Activated CD8-positive, alpha-beta memory T cell treated with anti-CD3 and anti-CD28 coated beads, Interleukin-2, amount 10 ng/mL, durations not matched to agents 7 days and 5 days (primary cell): ENCODE results near the gene PPP2R5C. TPM values are rescaled to one million over a fixed set of nuclear protein-coding genes. Genes with fewer than 3 reads are reported as not detected.

Source experiments
- ATAC-seq: fragments of 150-1000 bp; cut with Tn5 transposase; one replicate; pipeline ENCODE4 v1.10.0; 2021; ENCODE audit warnings: moderate library complexity
- CTCF ChIA-PET: fragments of 350-600 bp; sonication (Branson Sonifier 250); formaldehyde crosslinking; loops from one replicate; lab custom pipeline; 2021; ENCODE audit warnings: antibody characterized with exemption; lab: Charles Lee
- DNase-seq: peaks from one replicate; pipeline ENCODE4 v3.0.0-alpha.2; 2020
- H3K27ac Mint-ChIP-seq: one replicate; pipeline ENCODE4 v1.8.0; 2021; ENCODE audit warnings: mild to moderate bottlenecking, mixed read lengths
- H3K27me3 Mint-ChIP-seq: one replicate; pipeline ENCODE4 v1.8.0; 2021; ENCODE audit warnings: mixed read lengths
- H3K36me3 Mint-ChIP-seq: one replicate; pipeline ENCODE4 v1.8.0; 2021; ENCODE audit warnings: mild to moderate bottlenecking, mixed read lengths
- H3K4me1 Mint-ChIP-seq: one replicate; pipeline ENCODE4 v1.8.0; 2021; ENCODE audit warnings: mixed read lengths
- H3K4me3 Mint-ChIP-seq: one replicate; pipeline ENCODE4 v1.8.0; 2021; ENCODE audit warnings: mild to moderate bottlenecking, moderate library complexity, mixed read lengths
- H3K9me3 Mint-ChIP-seq: one replicate; pipeline ENCODE4 v1.8.0; 2022; ENCODE audit warnings: low read depth, mixed read lengths
- total RNA-seq, 2 experiments: library from RNA; stranded (reverse); gene quantifications; one replicate each; pipeline ENCODE4 v1.2.3, GENCODE V29; 2021

Gene PPP2R5C
- total RNA-seq, 2 experiments from 2014 or later: 213 to 234 TPM

DNA sequence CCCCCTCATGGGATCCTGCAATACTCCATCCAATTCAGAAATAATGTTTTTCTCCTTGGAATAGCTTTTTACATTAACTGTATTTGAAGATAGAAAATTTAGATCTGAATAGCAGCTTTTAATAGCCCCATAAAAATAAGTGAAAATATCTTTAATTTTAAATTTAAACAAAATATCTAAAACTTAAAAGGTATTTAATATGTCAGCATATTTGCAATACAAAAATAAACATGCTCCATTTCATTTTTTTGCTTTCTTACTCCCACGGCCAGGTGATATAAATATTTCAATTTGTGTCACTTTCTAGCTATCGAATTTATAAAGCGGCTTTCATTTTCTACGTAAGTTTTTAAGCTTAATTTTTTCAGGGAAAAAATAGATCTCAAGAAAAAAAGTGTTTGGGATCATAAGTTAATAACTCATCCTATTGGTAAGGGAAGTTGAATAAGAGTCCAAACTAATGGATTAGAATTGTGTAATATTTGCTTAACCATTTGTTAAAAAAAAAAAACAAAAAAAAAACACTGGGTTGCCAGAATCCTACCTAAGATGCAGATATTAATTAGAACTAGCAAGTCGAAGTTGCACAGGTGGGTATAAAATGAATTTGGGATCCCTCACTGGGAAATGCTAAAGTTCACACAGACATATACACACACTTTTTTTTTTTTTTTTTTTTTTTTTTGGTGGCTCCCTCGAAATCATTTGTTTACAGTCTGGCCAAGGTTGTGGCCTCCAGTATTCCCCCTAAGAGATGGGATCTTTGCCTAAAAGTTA, 47.6 kb downstream of the PPP2R5C start:
- DNase-seq (no peak), ATAC-seq (no peak)
- CTCF ChIA-PET: interaction anchor here (0.7 to 9.6 kb wide), 16 partner anchors 8 to 205 kb away, joined by 3 to 76 read pairs (median 4); no protein-coding TSS in a partner anchor
- Mint-ChIP-seq H3K9me3 (no peaks in the 10 kb centered on the region), H3K4me1 (peaks cover 32% of the 10 kb centered on the region), H3K36me3 (peaks cover 18% of the 10 kb centered on the region), H3K27me3 (no peaks in the 10 kb centered on the region), H3K27ac (peak overlapping the region; percentile 95), H3K4me3 (peak overlapping the region; percentile 87)

DNA sequence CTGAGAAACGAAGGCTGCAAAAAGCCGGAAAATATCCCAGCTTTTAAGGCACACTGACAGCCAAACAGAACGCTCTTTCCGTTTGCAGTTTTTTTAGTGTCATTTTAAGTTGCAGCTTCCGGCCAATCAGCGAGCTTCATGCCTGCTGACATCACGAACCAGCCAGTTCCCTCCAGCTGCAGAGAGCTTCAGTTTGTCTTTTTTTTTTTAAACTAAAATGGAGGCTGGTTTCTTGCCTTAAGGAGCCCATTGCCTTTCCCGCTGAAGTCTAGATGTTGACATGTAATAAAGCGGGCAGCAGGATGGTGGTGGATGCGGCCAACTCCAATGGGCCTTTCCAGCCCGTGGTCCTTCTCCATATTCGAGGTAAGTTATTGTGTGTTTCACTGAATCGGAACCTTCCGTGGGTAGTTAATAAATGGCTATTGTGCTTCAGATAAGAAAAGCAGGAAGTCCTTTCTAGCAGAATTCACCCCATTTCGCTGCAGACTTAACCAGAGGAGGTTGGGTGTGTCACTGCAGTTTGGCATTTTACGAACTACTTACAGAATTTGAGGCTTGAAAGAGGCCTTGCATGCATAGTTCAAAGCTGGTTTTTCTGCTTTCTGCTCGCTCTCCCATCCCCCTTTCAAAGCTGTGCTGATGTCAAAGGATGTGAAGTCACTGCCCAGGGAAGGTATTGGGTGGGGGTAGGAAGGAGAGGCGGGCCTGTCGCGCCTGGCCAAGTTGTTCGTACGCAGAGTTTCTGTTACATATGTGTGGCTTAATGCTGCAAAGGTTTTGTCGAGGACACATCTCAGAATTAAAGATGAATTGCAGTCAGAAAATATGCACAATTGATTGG, 48.4 kb downstream of the PPP2R5C start:
- Mint-ChIP-seq H3K27ac (peak overlapping the region; percentile 95), H3K27me3 (no peaks in the 10 kb centered on the region), H3K4me1 (peaks cover 40% of the 10 kb centered on the region), H3K36me3 (peaks cover 23% of the 10 kb centered on the region), H3K4me3 (peak overlapping the region; percentile 87), H3K9me3 (no peaks in the 10 kb centered on the region)
- peak; percentile 88 for ATAC-seq
- CTCF ChIA-PET: interaction anchor here (0.6 to 9.6 kb wide), 17 partner anchors 8 to 228 kb away, joined by 3 to 76 read pairs (median 4); no protein-coding TSS in a partner anchor
- peak; percentile 94 for DNase-seq

GRCh38 chr14:101810897-101811621, 49.5 kb downstream of the PPP2R5C start:
- Mint-ChIP-seq H3K36me3 (peaks cover 32% of the 10 kb centered on the region), H3K9me3 (no peaks in the 10 kb centered on the region), H3K4me3 (peak overlapping the region; percentile 87), H3K4me1 (peaks cover 52% of the 10 kb centered on the region), H3K27me3 (no peaks in the 10 kb centered on the region), H3K27ac (peak overlapping the region; percentile 95)
- DNase-seq: no peak
- CTCF ChIA-PET: interaction anchor here (1.1 to 9.6 kb wide), 4 partner anchors 8 to 104 kb away, joined by 7 to 76 read pairs (median 16); no protein-coding TSS in a partner anchor
- no peak for ATAC-seq

- Mint-ChIP-seq H3K36me3 (peaks cover 36% of the 10 kb centered on the region), H3K9me3 (no peaks in the 10 kb centered on the region), H3K27me3 (no peaks in the 10 kb centered on the region), H3K27ac (peak overlapping the region; percentile 89), H3K4me1 (peaks cover 59% of the 10 kb centered on the region), H3K4me3 (peak overlapping the region; percentile 87)
- DNase-seq (no peak), ATAC-seq (no peak)
- CTCF ChIA-PET: interaction anchor here (2.2 to 9.6 kb wide), 2 partner anchors 13 to 105 kb away, joined by 7 to 76 read pairs; no protein-coding TSS in a partner anchor
Measured at GRCh38 chr14:101812071-101812470, 50.6 kb downstream of the PPP2R5C start.

- DNase-seq (no peak), ATAC-seq (no peak)
- Mint-ChIP-seq H3K4me1 (peaks cover 68% of the 10 kb centered on the region), H3K9me3 (no peaks in the 10 kb centered on the region), H3K27me3 (no peaks in the 10 kb centered on the region), H3K4me3 (peak overlapping the region; percentile 87), H3K36me3 (peaks cover 41% of the 10 kb centered on the region), H3K27ac (peak overlapping the region; percentile 89)
- CTCF ChIA-PET: interaction anchor here (1.8 to 9.6 kb wide), 2 partner anchors 12 to 43 kb away, joined by 6 to 76 read pairs; no protein-coding TSS in a partner anchor
Measured at GRCh38 chr14:101813171-101813759, 51.8 kb downstream of the PPP2R5C start.

- Mint-ChIP-seq H3K27ac (peak overlapping the region; percentile 89), H3K9me3 (no peaks in the 10 kb centered on the region), H3K27me3 (no peaks in the 10 kb centered on the region), H3K4me1 (peaks cover 70% of the 10 kb centered on the region), H3K4me3 (peak overlapping the region; percentile 87), H3K36me3 (peaks cover 41% of the 10 kb centered on the region)
- no peak for DNase-seq
- no peak for ATAC-seq
- CTCF ChIA-PET: interaction anchor here (1.4 to 9.6 kb wide), 3 partner anchors 10 to 43 kb away, joined by 3 to 76 read pairs (median 6); no protein-coding TSS in a partner anchor
Measured at GRCh38 chr14:101813833-101814232, 52.3 kb downstream of the PPP2R5C start.

DNA sequence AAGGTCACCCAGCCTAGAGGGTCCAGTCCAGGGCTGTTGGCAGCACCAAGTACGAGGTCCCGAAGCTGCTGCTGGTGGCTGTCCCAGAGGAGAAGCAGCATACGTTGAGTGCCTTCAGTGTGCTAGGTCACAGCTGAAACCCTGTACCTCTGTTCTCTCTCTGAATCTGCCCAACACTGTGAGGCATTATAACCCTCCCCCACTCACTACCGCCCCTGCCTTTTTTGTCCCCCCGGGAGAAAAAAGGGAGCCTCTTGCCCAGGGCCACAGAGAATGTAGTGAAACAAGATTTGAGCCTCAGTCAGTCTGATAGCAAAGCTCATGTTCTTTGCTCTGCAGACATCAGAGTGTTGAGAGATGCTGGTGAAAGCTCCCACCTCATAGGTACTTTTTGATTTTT, 53.4 kb downstream of the PPP2R5C start:
- Mint-ChIP-seq H3K27ac (peak overlapping the region; percentile 89), H3K4me1 (peaks cover 78% of the 10 kb centered on the region), H3K27me3 (no peaks in the 10 kb centered on the region), H3K9me3 (no peaks in the 10 kb centered on the region), H3K4me3 (peak overlapping the region; percentile 87), H3K36me3 (peaks cover 51% of the 10 kb centered on the region)
- DNase-seq: peak; percentile 50
- CTCF ChIA-PET: interaction anchor here (1.2 to 9.6 kb wide), 4 partner anchors 10 to 44 kb away, joined by 3 to 76 read pairs (median 6); no protein-coding TSS in a partner anchor
- no peak for ATAC-seq

DNA sequence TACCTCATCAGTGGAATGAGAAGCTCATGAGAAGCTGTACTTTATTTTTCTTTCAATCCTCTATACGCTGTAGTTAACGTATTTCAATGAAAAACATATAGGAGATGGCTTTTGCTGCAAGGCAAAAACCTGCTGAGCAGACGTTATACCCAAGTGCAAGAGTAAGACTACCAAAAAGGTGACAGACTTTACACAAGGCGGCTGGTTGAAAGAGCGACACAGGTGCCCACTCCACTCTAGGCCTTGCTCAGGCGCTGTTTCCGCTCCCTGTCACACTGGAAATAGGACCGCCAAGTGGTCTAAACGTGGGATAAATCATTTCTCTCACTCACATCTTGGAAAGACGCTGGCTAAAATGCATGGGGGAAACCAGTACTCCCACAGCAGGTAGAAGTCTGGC, 54.5 kb downstream of the PPP2R5C start:
- DNase-seq (no peak), ATAC-seq (no peak)
- H3K27me3 Mint-ChIP-seq: no peaks in the 10 kb centered on the region
- CTCF ChIA-PET: interaction anchor here (0.6 to 9.6 kb wide), 4 partner anchors 9 to 45 kb away, joined by 3 to 76 read pairs (median 6); no protein-coding TSS in a partner anchor
- H3K36me3 Mint-ChIP-seq: peaks cover 51% of the 10 kb centered on the region
- H3K27ac Mint-ChIP-seq: peak overlapping the region; percentile 89
- no peaks in the 10 kb centered on the region for H3K9me3 Mint-ChIP-seq
- peaks cover 83% of the 10 kb centered on the region for H3K4me1 Mint-ChIP-seq
- no peak overlapping the region for H3K4me3 Mint-ChIP-seq

GRCh38 chr14:101817501-101818001, 56.0 kb downstream of the PPP2R5C start:
- peak; percentile 63 for DNase-seq
- Mint-ChIP-seq H3K27ac (peak overlapping the region; percentile 99), H3K4me1 (peaks cover 88% of the 10 kb centered on the region), H3K4me3 (peak overlapping the region; percentile 80), H3K36me3 (peaks cover 51% of the 10 kb centered on the region), H3K9me3 (no peaks in the 10 kb centered on the region), H3K27me3 (no peaks in the 10 kb centered on the region)
- peak; percentile 29 for ATAC-seq
- CTCF ChIA-PET: interaction anchor here (1.0 kb wide), 1 partner anchor 8 kb away, joined by 4 read pairs; no protein-coding TSS in a partner anchor

DNA sequence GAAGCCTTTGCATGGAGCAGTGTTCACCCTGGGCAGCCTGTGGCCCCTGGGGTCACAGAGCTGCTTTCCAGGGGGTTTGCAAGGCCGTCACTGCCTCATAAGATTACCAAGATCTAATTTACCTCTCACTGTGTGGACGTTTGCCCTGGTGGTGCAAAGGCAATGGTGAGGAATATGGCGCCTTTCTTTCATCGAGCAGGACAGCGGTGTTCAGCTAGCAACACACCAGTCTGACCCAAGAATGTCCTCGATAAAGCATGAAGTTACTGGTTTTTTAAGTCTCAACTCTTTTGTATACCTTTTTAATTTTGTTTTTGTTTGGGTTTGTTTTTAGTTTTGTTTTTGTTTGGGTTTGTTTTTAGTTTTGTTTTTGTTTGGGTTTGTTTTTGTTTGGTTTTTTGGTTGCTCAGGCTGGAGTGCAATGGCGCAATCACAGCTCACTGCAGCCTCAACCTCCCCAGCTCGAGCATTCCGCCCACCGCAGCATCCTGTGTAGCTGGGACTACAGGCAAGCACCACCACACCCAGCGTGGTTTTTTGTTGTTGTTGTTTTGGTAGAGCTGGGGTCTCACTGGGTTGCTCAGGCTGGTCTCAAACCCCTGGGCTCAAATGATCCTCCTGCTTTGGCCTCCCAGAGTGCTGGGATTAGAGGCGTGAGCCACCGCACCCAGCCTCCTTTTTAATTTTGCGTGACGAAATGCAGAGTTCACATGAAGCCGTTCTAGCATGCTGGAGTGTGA, 57.9 kb downstream of the PPP2R5C start:
- peaks cover 84% of the 10 kb centered on the region for H3K4me1 Mint-ChIP-seq
- no peaks in the 10 kb centered on the region for H3K27me3 Mint-ChIP-seq
- H3K27ac Mint-ChIP-seq: peak overlapping the region; percentile 99
- DNase-seq: peak; percentile 96
- H3K4me3 Mint-ChIP-seq: peak overlapping the region; percentile 80
- peaks cover 54% of the 10 kb centered on the region for H3K36me3 Mint-ChIP-seq
- peak; percentile 45 for ATAC-seq
- CTCF ChIA-PET: interaction anchor here (0.9 to 3.2 kb wide), 6 partner anchors 9 to 113 kb away, joined by 3 to 15 read pairs (median 6); no protein-coding TSS in a partner anchor
- no peaks in the 10 kb centered on the region for H3K9me3 Mint-ChIP-seq

DNA sequence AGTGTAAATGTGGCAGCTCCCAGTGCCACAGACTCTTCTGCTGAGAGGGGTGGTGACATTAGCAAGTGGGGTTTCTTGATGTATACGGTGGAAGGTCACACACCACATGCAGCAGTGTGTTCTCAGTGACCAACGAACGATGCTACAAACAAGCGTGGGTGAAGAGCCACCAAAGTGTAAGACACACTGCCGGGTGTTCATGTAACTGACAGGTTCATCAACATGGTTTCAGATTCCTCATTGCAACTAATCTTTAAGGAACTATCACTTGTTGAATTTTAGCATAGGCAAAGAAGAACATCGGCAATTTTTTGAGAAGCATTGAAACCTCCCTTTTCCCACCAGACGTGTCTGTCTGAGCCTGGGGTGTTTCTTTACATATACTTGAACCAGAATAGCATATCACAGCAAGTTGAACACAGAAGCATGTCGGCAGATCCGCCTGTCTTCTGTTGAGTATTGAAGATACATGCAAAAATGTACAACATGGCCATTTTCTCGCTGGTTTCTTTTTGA, 58.8 kb downstream of the PPP2R5C start:
- Mint-ChIP-seq H3K9me3 (no peaks in the 10 kb centered on the region), H3K36me3 (peaks cover 53% of the 10 kb centered on the region), H3K27ac (peak overlapping the region; percentile 99), H3K4me1 (peaks cover 82% of the 10 kb centered on the region), H3K4me3 (peak overlapping the region; percentile 80), H3K27me3 (no peaks in the 10 kb centered on the region)
- CTCF ChIA-PET: interaction anchor here (0.9 to 3.2 kb wide), 3 partner anchors 11 to 114 kb away, joined by 5 to 15 read pairs (median 8); no protein-coding TSS in a partner anchor
- ATAC-seq (no peak), DNase-seq (peak; percentile 75)
